Endothelial cell of umbilical vein (primary cell): ENCODE results near the gene ROPN1.

Experiments used
- EZH2 ChIP-seq: IDR thresholded peaks from 2 replicates; pipeline ENCODE4 v1.6.1; 2012; ENCODE audit warnings: borderline replicate concordance, low read depth, mild to moderate bottlenecking, moderate library complexity, low read length, inconsistent platforms; ENCODE audit not compliant: severe bottlenecking
- JUN ChIP-seq: IDR thresholded peaks from 2 replicates; pipeline ENCODE4 v1.6.1; 2011; ENCODE audit warnings: borderline replicate concordance, low read depth; ENCODE audit not compliant: insufficient read length, insufficient read depth
- POLR2A ChIP-seq: IDR thresholded peaks from 2 replicates; pipeline ENCODE4 v1.6.1; 2012; ENCODE audit warnings: low read depth, mild to moderate bottlenecking, control low read depth, low read length
- POLR2AphosphoS5 ChIP-seq: IDR thresholded peaks from 2 replicates; pipeline ENCODE4 v1.6.1; 2012; ENCODE audit warnings: low read depth, mild to moderate bottlenecking, control low read depth, low read length, moderate library complexity; ENCODE audit not compliant: insufficient read depth
- TF ChIP-seq, protein P1 (sequence below), 2 donors: IDR thresholded peaks; 1 replicate in 1 of 2; 2 replicates in 1 of 2; pipeline ENCODE4 v1.5.1; 2011; ENCODE audit warnings: low read length in 2 of 2, mild to moderate bottlenecking in 2 of 2, moderate library complexity in 2 of 2, control low read depth in 1 of 2, inconsistent platforms in 1 of 2, low read depth in 1 of 2; ENCODE audit not compliant: insufficient read depth in 1 of 2; ENCODE audit errors: extremely low read depth in 1 of 2

- TF ChIP-seq, protein P1, sequence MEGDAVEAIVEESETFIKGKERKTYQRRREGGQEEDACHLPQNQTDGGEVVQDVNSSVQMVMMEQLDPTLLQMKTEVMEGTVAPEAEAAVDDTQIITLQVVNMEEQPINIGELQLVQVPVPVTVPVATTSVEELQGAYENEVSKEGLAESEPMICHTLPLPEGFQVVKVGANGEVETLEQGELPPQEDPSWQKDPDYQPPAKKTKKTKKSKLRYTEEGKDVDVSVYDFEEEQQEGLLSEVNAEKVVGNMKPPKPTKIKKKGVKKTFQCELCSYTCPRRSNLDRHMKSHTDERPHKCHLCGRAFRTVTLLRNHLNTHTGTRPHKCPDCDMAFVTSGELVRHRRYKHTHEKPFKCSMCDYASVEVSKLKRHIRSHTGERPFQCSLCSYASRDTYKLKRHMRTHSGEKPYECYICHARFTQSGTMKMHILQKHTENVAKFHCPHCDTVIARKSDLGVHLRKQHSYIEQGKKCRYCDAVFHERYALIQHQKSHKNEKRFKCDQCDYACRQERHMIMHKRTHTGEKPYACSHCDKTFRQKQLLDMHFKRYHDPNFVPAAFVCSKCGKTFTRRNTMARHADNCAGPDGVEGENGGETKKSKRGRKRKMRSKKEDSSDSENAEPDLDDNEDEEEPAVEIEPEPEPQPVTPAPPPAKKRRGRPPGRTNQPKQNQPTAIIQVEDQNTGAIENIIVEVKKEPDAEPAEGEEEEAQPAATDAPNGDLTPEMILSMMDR (IDR thresholded peaks at IDR 0.05; ENCODE audit: extremely low read depth in 1 of 2, insufficient read depth in 1 of 2, low read depth in 1 of 2, low read length in 2 of 2), result no peak
- TF ChIP-seq POLR2A, result no peak
- no peak for TF ChIP-seq JUN
- TF ChIP-seq EZH2, result no peak
- TF ChIP-seq POLR2AphosphoS5, result no peak
Observed at GRCh38 chr3:123935830-123936229, 56.1 kb downstream of the ROPN1 start.
